SKM-1 treated with dmso at 0.1 percent for 144 hours (cell line): ENCODE results near the gene CEP350.

Experiments
- DNase-seq: peaks from one replicate; lab custom pipeline; 2025; ENCODE audit not compliant: unreplicated experiment; lab: John Stamatoyannopoulos, UW

The CEP350 gene

DNA sequence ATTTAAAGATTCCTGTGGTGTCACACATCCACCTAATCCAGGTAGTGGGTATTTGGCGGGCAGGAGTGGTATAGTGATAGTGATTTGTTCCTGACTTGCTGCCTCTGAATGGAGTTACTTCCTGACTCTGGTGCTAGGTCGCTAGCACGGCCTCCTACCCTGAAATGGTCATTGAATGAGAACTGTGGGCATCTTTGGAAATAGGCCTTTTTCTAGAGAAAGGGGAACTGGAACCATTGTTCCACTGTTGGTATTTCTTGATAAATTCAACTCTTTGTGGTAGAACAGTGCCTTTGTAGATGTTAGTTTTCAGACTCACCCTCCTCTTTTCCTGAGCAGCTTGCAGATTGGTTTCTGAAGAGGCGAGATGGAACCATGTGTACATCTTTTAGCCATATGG, 201.6 kb downstream of the CEP350 start:
- DNase-seq: peak; percentile 84

DNA sequence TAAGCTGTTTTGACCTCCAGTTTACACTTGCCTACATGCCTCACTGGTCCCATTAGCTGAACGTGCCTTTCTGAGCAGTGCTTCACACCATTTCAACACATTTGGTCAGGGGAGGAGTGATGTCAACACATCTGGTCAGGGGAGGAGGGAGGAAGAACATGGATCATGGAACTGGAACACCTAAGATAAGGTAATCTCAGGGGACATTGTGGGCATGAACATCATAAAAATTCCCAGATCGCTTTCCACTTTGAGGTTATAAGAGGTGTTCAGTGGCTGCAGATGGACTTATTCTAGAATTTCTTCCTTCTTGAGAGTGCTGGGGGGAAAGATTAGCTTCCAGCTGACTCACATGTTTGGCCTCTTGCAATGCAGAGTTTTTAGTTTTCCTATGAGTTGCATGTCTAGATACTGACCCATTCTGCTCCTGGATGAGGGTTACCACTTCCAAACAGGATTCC, 202.1 kb downstream of the CEP350 start:
- peak; percentile 81 for DNase-seq

DNA sequence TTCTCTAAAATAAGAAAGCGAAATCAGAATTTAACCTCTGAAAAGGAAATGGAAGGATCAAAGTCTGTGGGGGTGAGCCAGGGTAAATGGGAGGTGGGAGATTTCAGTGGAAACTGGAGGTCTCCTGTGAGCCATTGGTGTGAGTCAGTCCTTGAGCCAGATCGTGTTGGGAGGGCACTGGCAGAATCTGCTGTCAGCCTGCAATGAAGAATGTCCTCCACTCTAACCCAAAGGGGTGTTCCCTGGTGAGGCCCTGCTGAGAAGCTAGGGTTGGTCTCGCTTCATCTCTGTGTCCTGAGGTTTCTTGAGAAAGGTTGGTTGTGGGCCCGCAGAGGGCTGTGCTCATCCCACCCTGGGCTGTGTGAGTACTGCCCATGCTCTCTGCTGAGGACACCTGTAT, 202.5 kb downstream of the CEP350 start:
- no peak for DNase-seq

GRCh38 chr1:180157576-180158057, 203.0 kb downstream of the CEP350 start:
- DNase-seq: no peak

DNA sequence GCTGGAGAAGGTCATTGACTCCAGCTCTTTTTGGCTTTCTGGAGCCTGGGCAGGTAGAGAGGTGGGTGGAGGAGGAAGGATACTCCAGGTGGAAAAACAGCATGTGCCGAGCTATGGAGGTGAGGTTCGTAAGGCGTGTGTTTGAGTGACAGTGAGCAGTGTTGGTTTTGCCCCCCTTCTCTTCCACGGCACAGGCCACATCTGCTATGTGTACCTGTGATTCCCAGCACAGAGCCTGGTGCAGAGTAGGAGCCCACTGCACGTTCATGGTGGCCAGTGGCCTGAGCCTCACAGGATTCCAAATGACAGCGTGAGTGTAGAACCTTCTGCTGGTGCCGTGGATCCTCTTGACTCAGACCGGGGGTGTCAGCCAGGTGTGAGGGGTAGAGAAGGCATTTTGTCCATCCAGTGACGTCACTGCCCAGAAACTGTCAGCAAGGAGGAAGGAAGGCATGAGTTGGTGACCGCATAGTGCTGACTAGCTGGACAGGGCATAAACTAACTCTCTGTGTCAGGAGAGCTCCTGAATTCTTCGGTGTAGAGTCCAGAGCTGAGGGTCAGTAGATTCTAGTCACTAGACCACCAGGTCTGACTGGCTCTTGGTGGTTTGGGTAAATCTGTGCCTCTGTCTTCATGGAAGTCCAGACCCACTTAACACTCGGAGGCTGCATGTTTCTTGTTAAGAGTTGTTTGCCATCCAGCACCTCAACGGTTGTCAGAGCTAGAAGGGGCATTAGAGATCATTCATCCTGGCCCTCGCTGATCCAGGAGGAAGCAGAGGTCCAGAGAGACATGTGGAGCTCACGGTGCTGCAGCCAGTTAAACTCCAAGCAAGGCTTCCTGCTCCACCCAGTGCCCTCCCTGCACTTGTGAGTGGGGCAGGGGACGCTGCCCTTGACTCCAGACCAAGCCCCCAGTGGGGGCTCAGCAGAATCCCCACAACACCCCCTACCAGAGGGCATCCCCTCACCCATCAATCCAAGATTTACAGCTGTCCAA, 203.8 kb downstream of the CEP350 start:
- no peak for DNase-seq

- DNase-seq: peak; percentile 87
Measured at GRCh38 chr1:180160357-180160756, 205.7 kb downstream of the CEP350 start.

- peak; percentile 94 for DNase-seq
Measured at GRCh38 chr1:180163041-180163440, 208.4 kb downstream of the CEP350 start.
